ENCODE data around the gene SSH3.
A peak's percentile ranks its signal among the peaks of the same experiment; 100 is the strongest.

Gene SSH3

GRCh38 chr11:67280788-67281551 lies 22.4 kb upstream of the SSH3 start:
- DNase-seq = no peak

DNA sequence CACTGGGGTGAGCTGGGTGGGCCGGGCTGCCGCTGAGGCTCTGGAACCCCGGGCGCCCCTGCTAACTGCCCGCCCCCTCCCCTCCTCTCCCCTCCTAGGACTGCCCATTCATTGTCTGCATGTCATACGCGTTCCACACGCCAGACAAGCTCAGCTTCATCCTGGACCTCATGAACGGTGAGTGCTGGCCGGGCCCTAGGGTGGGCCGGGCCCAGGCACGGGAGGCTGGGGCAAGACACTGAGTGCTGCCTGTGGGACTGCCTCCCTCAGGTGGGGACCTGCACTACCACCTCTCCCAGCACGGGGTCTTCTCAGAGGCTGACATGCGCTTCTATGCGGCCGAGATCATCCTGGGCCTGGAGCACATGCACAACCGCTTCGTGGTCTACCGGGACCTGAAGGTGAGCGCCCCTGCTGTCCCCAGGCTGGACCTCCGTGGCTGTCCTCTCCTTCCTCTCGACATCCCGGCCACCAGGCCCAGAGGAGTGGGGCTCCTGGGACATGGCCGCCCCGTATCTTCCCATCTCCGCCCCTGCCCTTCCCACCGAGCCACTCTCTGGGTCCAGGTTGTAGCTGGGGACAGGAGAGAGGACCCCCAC lies 21.7 kb upstream of the SSH3 start:
- no peak for DNase-seq

GRCh38 chr11:67282155-67282875 lies 21.0 kb upstream of the SSH3 start:
- no peak for DNase-seq

GRCh38 chr11:67282876-67283371 lies 20.4 kb upstream of the SSH3 start:
- no peak for DNase-seq

DNA sequence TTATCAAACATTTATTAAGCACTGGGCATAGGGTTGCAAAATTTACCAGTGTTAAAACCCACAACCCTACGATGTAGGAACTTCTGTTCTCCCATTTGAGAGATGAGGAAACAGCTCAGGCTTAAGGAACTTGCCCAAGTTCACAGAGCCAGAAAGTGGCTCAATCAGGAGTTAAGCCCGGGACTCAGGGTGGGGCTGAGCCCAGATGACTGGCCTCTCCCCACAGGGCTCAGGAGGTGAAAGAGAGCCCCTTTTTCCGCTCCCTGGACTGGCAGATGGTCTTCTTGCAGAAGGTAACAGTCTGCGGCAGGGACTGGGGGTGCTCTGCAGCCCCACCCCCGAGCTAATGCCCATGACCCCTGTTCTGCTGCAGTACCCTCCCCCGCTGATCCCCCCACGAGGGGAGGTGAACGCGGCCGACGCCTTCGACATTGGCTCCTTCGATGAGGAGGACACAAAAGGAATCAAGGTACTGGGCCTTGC lies 19.8 kb upstream of the SSH3 start:
- DNase-seq = no peak

DNA sequence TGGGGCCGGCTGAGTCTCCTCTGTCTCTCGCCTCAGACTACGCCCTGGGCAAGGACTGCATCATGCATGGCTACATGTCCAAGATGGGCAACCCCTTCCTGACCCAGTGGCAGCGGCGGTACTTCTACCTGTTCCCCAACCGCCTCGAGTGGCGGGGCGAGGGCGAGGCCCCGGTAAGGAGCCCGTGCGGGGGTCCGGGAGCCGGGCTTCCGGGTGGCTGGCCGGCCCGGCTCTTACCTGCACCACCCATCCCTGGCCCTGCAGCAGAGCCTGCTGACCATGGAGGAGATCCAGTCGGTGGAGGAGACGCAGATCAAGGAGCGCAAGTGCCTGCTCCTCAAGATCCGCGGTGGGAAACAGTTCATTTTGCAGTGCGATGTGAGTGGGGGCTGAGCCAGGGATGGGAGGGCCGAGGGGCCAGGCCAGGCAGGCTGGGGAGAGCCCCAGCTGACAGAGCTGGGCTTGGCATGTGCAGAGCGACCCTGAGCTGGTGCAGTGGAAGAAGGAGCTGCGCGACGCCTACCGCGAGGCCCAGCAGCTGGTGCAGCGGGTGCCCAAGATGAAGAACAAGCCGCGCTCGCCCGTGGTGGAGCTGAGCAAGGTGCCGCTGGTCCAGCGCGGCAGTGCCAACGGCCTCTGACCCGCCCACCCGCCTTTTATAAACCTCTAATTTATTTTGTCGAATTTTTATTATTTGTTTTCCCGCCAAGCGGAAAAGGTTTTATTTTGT lies 18.4 kb upstream of the SSH3 start:
- no peak for DNase-seq

- no peak for DNase-seq
Observed at GRCh38 chr11:67285541-67286498, 17.5 kb upstream of the SSH3 start.

- no peak for DNase-seq
Observed at GRCh38 chr11:67286621-67287333, 16.6 kb upstream of the SSH3 start.

DNA sequence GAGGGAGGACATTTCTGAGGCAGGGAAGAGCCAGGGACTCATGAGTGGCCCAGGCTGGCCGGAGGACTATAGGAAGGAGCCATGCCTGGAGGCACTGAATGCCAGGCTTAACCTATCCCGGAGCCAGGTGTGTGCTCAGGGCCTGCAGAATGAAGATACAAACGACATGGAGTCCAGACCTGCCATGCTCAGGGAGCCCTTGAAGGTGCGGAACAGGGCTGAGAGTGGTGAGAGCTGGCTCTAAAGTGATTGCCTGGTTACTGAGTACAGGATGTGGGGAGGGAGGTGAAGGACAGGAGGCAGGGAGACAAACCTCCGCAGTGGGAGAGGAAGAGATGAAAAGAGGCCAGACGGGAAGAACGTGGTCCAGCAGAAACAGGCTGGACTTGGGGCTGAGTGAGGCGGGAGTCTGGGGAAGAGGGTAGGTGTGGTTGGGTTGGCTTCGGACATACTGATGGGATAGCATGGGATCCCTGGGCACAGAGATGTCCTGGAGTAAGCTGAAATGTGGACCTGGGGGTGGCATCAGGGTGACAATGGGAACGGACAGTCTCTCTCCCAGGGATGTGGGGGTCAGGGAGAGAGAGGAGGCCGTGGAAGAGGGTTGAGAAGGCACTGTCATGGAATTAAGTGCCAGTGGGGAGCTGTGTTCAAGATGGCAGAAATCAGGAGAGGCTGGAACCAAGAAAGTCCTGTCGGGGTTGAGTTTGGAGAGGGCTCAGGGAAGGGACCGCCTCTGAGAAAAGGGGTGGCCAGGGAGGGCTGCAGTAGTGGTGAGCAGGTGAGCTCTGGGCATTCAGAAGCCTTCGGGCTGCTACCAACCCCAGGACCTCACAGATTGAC lies 15.8 kb upstream of the SSH3 start:
- DNase-seq = no peak

DNA sequence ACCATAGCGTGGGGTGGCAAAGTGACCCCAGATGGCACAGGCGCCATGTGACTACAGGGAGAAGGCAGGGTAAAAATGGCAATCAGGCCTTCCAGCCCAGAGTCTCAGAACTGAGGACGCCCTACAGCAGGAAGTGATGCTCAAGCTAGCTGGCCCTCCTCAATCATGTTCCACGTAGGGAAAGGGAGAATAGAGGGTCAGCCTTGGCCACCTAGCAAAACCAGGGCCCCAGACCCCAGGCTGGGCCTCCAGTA lies 15.2 kb upstream of the SSH3 start:
- DNase-seq = no peak

DNA sequence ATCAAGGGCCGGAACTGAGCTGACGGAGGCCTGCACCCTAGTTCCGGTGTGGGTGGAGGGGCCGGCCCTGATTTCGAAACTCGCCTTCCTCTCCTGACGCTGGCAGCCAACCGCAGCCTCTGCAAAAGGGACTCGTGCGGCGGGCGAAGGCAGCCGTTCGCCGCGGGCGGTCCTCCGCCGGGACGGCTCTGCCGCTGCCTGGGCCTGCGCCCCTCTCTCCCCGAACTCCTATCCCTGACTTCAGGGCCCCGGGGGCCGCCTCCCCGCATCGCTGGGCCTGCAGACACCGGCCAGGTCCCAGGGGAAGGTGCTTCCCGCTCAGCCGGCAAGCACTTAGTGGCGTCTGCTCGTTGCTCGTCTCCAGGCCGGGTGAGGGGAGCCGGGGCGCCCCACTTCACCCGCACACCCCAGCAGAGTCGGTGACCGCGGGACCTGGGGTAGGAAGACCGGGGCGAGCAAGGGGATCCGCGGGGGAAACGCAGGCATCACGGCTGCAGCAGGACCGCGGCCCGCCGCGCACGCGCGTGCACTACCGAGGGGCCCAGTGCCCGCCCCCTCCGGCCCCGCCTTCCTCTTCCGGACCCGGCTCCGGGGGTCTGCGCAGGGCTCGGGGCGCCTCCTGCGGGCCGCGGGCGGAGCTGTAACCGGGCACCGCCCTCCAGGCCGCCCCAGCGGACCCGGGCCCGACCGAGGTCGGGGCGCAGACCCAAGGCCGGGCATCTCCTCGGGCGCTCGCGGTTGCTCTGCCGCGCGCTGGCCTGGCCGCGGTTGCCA lies 14.7 kb upstream of the SSH3 start:
- DNase-seq = peak; percentile 67

DNA sequence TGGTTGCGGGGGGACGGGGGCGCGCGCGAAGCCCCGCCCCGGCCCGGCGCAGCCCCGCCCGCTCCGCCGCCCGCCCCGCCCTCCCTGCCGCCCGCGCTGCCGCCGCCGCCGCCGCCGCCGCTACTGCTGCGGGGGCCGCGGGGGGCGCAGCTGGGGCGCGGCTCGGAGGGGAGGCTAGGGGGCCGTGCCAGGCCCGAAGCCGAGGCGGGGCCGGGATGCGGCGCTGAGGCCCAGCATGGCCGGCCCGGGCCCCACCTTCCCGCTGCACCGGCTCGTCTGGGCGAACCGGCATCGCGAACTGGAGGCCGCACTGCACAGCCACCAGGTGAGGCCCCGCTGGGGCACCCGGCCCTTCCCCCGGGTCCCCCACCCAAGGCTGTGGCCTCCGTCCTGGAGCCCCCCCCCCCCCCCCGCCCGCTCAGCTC lies 14.1 kb upstream of the SSH3 start, which contains the start of gene ANKRD13D:
Gene ANKRD13D (plus strand): TSS at position 78 of the 425 bp plus-strand sequence. CDS start 158 bp downstream, at position 236.
- no peak for DNase-seq

GRCh38 chr11:67289651-67290479 lies 13.5 kb upstream of the SSH3 start:
- DNase-seq = no peak

GRCh38 chr11:67290801-67291200 lies 12.5 kb upstream of the SSH3 start:
- DNase-seq = no peak

- no peak for DNase-seq
Observed at GRCh38 chr11:67291481-67292381, 11.6 kb upstream of the SSH3 start.

DNA sequence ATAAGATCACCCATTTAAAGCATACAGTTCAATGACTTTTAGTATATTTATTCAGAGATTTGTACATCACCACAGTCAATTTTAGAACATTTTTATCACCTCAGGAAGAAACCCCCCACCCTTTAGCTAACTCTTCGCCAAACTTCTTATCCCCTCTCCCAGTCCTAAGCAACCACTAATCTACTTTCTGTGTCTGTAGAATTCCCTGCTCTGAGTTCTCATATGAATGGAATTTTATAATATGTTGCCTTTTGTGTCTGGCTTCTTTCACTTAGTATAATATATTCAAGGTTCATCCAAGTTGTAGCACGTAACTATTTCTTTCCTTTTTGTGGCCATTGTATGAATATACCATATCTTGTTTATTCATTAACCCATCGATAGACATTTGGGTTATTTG lies 10.7 kb upstream of the SSH3 start:
- no peak for DNase-seq

DNA sequence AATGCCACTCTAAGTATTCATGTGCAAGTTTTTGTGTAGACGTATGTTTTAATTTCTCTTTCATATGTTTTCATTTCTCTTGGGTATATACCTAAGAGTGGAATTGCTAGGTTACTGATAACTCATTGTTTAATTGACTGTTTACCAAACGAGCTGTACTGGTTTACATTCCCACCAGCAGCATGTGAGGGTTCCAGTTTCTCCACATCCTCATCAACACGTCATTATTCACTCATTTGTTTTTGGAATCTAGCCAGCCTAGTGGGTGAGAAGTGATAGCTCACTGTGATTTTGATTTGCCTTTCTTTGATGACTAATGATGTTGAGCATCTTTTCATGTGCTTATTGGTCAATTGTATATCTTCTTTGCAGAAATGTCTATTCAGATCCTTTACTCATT lies 10.2 kb upstream of the SSH3 start:
- no peak for DNase-seq
